B cell (primary cell): Measurements from ENCODE around the gene PRR33.

Experiments
- CTCF ChIP-seq: fragments of 200-600 bp; IDR thresholded peaks from one replicate; pipeline ENCODE4 v1.8.0; 2022; ENCODE audit warnings: antibody characterized with exemption, mild to moderate bottlenecking
- EZH2 ChIP-seq: IDR thresholded peaks from 2 replicates; pipeline ENCODE4 v1.6.1; 2012; ENCODE audit warnings: borderline replicate concordance, low read depth, mild to moderate bottlenecking, moderate library complexity, low read length; ENCODE audit not compliant: insufficient read depth, poor library complexity, severe bottlenecking

- no peak for TF ChIP-seq CTCF
- no peak for TF ChIP-seq EZH2
Observed at GRCh38 chr11:1894759-1895158, 3.1 kb upstream of the PRR33 start.
